Measurements from ENCODE around the gene GCSAM.

GRCh38 chr3:112175646-112176045 lies 42.6 kb upstream of the GCSAM start:
- TF ChIP-seq CTCF (IDR thresholded peaks at IDR 0.05) = no peak
- TF ChIP-seq POLR2A (IDR thresholded peaks at IDR 0.05) = no peak

Data from body of pancreas (tissue), 4 donors.